ENCODE measurements around the gene NGRN.
"Not testable (repeated sequence)": the region's sequence is repeated elsewhere in the genome, so short reads cannot be mapped to it uniquely, and the experiment has no call there.

The NGRN gene

DNA sequence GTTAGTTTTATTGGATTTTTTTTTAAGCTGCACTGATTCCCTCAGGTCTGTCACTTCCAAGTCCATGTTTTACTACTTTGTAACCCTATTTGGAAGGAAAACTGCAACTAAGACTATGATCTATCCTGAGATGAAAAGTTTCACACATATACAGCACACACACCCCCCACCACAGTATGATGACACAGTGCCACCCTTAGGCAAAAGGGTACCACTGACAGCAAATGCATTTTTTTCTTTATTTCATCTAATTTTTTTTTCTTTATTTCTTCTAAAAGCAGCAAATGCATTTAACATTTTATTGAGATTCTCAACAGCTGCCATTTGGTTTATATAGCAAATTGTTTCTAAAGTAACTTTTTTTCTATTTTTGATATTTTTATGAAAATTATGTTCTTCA is 21.2 kb downstream of the NGRN start:
- FAIRE-seq = peak; percentile 72

DNA sequence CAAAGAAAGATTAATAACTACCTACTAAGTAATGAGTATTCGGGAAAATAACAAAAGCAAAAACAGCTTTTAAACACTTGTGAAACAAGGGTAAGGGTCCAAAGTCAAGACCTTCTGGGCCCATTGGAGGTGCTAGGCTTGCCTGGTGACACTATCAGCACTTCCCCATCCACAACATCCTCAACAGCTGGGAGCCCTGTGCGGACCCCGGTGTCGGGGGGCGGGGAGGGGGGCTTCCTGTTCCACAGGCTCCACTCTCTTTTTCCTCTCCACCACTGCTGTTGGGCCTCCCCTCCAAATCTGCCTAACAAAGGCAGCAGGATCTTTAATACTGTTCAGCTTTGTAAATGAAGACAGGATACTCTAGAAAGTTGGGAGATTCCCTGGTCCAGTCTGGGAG is 21.6 kb downstream of the NGRN start:
- FAIRE-seq = no peak

DNA sequence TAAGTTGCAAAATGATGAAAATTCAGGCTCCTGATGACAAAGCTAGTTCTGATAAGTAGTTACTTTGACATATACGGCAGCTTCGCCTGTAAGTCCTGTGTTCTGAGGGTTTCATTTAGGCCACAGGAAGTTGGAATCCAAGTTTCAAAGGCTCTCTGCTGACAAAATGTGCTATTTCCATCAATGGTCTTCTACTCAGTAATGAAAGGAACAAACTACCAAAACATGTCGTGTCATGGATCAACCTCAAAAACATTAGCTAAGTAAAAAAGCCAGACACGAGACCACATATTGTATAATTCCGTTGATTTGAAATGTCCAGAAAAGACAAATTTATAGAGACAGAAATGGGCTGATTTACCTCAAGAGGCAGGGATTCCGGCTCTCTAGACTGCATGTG is 22.5 kb downstream of the NGRN start:
- no peak for FAIRE-seq

DNA sequence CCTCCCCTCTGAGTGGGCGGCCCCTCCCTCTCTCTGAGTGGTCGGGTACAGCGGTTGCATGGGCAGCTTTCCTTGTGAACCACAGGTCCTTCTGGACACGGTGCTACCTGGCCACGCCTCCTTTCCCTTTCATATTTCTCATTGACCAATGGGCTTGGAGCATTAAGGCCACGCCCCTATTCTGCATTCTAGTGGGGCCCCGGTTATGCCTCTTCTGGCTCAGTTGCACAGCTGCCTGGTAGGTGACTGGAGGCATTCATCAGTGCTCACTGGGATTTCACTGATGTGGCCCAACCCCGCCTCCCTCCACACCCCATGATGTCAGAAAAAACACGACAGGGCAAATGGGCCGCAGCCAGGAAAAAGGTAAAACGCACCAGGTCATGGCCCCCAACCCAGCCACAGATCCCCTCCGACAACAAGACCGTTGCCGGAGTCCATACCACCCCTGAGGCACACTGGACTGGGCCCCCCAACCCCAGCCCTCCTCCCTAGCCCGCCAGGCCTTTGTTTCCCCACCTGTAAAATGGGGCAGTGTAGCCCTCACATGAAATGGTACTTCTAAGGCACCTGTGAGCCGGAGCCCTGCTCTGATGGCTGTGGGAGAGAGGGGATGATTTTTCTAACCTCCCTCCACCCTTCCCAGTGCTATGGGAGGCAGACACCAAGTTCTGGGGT is 26.3 kb downstream of the NGRN start:
- FAIRE-seq = no peak

- not testable (repeated sequence) for FAIRE-seq
These were observed 27.8 kb downstream of the NGRN start for GRCh38 chr15:90293040-90293810.

DNA sequence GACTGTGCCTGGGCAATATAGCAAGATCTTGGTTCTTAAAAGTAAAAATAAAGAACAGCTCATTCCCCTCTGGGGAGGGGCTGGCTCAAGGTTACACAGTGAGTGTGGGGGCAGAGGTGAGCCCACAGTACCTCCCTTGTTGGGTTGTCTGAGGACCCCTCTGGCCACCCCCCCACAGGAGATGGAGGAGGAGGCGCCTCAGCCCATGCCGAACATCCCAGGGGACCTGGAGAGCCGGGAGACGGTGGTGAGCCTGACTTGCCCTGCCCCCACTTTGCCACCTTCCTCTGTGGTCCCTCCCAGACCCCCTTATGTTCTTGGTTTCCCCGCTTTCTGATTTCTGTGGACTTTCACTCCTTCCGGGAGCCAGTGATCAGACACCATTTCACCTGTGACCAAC is 28.7 kb downstream of the NGRN start:
- FAIRE-seq = no peak

DNA sequence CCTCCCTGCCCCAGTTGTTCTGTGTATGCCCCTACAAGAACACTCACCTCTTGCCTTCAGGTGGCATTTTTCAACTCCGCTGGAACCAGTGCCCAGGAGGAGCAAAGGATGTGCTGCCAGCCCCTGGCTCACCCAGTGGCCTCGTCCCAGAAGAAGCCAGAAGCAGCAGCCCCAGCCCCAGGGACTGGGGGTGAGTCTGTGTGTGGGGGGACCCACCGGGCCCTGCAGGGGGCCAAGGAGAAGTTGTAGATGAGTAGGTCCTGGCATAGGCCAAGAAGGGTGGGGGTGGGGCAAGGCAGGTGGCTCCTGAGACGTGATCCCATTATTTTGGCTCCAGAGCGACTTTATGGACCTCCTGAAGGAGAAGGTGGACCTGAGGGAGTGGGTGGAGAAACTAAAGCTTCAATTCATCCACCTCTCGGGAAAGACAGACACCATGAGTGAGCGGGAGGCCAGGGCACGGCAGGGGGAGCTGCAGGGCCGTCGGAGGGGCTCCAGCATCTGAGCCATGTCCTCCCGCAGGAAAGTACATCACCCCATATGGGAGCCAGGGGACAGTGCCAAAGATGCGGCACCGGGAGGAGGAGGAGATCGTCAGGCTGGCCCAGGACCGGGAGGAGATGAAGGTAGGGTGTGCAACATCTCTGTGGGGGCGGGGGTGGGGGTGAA is 29.3 kb downstream of the NGRN start:
- FAIRE-seq = no peak

- FAIRE-seq = no peak
These were observed 29.8 kb downstream of the NGRN start for GRCh38 chr15:90295270-90295648.

DNA sequence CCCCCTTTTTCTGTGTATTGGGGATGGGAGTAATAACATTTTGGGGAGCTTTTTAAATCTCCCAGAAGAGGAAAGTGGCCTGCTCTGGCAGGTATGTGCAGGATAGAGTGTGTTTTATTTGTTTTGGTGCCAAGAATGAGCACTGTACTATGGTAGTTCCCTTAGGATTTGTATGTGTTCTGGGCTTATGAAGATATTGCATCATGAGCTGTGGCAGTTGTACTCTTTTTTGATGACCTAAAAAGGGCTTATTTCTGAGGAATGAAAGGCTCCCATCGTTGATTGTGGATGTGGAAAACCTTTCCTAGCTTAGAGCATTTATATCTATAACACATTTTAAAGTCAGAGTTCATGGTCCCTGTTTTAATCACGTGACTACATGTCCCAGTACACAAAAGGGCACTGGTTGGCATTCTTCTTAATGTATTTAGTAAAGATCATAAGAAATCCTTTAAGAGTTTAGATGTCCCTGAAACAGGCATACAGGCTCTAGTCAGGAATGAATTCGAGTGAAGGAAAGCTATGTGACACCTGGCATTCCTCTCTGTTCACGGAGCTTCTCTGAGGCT is 30.9 kb downstream of the NGRN start:
- not testable (repeated sequence) for FAIRE-seq

GRCh38 chr15:90297021-90297420 is 31.5 kb downstream of the NGRN start:
- no peak for FAIRE-seq

DNA sequence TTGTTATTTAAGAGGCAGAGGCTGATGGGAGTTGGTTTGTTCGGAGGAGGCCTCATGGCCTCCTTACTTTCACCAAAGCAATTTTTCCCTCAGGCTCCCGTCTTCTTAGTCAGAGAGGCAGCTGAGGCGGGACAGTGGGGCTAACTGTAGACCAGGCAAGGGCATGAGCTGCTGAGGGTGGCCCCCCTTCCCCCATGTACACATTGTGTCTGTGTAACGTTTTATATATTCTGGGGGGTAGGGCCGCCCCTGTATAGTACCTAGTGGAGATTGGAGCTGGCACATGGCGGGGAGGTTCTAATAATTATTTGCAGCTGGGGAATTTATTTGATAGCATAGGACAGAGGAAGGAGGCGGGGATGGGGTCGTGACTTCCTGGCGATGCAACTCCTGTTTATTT is 35.1 kb downstream of the NGRN start:
- FAIRE-seq = no peak

- FAIRE-seq = no peak
These were observed 35.7 kb downstream of the NGRN start for GRCh38 chr15:90300988-90301706.

GRCh38 chr15:90301707-90302300 is 36.3 kb downstream of the NGRN start:
- FAIRE-seq = no peak

DNA sequence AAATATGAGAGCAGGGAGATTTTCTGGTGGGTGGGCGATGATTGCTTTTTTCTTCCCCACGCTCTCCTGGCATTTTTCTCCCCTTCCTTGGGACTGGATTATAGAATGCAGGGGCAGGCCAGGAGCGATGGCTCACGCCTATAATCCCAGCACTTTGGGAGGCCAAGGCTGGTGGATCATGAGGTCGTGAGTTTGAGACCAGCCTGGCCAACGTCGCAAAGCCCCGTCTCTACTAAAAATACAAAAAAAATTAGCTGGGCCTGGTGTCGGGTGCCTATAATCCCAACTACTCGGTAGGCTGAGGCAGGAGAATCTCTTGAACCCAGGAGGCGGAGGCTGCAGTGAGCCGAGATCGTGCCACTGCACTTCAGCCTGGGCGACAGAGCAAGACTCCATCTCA is 39.9 kb downstream of the NGRN start:
- FAIRE-seq = not testable (repeated sequence)

GRCh38 chr15:90305932-90306331 is 40.5 kb downstream of the NGRN start:
- FAIRE-seq = no peak

DNA sequence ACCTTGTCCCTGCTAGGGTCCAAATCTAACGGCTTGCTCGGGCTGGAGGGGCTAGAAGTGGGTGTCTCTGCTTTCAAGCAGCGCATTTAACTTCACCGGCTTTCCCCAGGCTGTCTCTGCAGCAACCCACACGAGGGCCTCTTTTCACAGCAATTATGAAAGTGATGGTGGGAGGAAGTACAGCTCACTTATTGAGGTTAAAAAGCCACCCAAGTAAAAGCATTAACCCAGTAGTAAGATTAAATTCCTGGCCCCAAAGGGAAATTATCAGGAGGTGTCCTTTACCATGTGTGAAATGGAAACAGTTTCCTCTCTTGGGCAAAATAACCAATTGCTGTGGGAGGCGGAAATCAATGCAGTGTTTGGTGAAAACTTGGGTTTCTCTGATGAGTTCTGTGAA is 41.1 kb downstream of the NGRN start:
- FAIRE-seq = no peak

DNA sequence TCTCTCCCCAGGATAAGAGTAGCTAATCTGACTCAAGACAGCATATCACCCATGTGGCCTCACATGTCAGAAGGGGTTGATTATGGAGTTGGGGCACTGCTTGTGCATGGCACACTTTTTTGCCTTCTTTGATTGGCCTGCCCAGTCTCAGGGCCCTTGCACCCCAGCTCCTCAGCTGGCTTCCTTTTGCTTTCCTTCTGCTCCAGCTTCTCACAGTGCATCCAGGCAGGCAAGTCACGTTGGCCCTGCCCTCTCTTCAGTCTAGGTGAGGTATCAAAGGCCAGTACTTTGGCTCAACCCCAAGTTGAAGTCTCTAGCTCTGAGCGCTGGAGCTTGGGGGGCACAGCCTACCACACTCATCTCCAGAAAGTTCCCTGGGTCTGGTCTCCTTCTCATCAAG is 42.2 kb downstream of the NGRN start:
- no peak for FAIRE-seq

GRCh38 chr15:90309020-90309419 is 43.5 kb downstream of the NGRN start:
- no peak for FAIRE-seq

GRCh38 chr15:90315278-90315982 is 50.0 kb downstream of the NGRN start:
- FAIRE-seq = no peak

DNA sequence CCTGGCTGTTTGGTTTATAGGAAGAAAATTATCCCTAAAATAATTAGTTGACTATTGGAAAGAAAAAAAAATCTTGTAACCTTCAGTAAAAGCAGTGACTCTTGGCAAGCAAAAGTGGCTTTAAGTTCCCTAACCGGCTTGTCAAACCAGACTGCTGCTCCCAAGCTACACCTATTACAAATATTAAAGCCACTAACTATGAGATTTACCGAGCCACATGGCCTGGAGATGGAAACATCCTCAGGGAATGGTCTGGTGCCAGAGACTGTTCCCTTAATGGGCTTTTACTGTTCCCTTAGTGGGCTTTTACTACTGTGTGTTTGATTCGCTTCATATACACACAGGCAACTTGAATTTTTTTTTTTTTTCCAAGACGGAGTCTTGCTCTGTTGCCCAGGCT is 50.7 kb downstream of the NGRN start:
- no peak for FAIRE-seq

DNA sequence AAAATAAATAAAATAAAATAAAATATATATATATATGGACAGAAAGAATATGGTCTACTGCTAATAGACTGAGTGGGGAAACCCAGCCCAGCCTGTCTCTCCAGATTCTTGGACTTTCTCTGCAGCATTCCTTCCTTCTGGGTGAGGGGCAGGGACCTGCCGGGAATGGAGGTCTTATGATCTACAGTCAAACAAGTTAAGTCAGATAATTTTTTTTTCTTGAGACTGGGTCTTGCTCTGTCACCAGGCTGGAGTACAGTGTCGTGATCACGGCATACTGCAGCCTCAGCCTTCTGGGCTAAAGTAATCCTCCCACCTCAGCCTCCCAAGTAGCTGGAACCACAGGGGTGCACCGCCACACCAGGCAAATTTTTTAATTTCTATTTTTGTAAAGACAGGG is 53.1 kb downstream of the NGRN start:
- no peak for FAIRE-seq

All from A204.1 (cell line).